A673 (cell line): Measurements from ENCODE around the gene MAML3. TPM values are rescaled to one million over a fixed set of nuclear protein-coding genes. Genes with fewer than 3 reads are reported as not detected.

ENCODE experiments used
- BruUV-seq: library from RNA; stranded (reverse); fragments of 400-500 nt; replicated peaks from 2 replicates; lab custom pipeline; 2021; lab: Mats Ljungman, UMichigan
- CTCF ChIA-PET: fragments of 300-600 bp; sonication (Branson Sonifier 250); formaldehyde crosslinking; loops from one replicate; lab custom pipeline; 2022; ENCODE audit warnings: antibody characterized with exemption; lab: Charles Lee
- POLR2A ChIA-PET: fragments of 300-600 bp; sonication (Branson Sonifier 250); formaldehyde crosslinking; loops from one replicate; lab custom pipeline; 2022; ENCODE audit warnings: antibody characterized with exemption; ENCODE audit not compliant: low non-redundant PET; lab: Charles Lee
- DNase-seq: peaks from one replicate; pipeline ENCODE4 v3.0.0-alpha.2; 2015; ENCODE audit warnings: low spot score
- H3K27ac ChIP-seq: fragments of 200-600 bp; sonication (generic); 2 replicates; pipeline ENCODE4 v1.5.1; 2016; ENCODE audit warnings: mixed run types, low read depth, mild to moderate bottlenecking, mixed read lengths, antibody characterized with exemption, low read length; ENCODE audit not compliant: poor library complexity, severe bottlenecking
- H3K27me3 ChIP-seq: fragments of 200-600 bp; sonication (generic); replicated peaks from 2 replicates; pipeline ENCODE4 v1.6.1; 2017; ENCODE audit warnings: mixed run types, low read depth, mild to moderate bottlenecking, mixed read lengths, antibody characterized with exemption, low read length; ENCODE audit not compliant: insufficient read depth, poor library complexity
- H3K36me3 ChIP-seq: fragments of 200-600 bp; sonication (generic); 2 replicates; pipeline ENCODE4 v1.6.1; 2016; ENCODE audit warnings: mixed run types, mild to moderate bottlenecking, mixed read lengths, antibody characterized with exemption, low read length; ENCODE audit not compliant: insufficient read depth, poor library complexity, severe bottlenecking
- H3K4me1 ChIP-seq: fragments of 200-600 bp; sonication (generic); 2 replicates; pipeline ENCODE4 v1.6.1; 2017; ENCODE audit warnings: mixed run types, mild to moderate bottlenecking, mixed read lengths, antibody characterized with exemption, low read length; ENCODE audit not compliant: insufficient read depth, poor library complexity, severe bottlenecking
- H3K4me3 ChIP-seq: fragments of 200-600 bp; sonication (generic); 2 replicates; pipeline ENCODE4 v1.5.1; 2016; ENCODE audit warnings: low read depth, mixed run types, mild to moderate bottlenecking, mixed read lengths, low read length; ENCODE audit not compliant: poor library complexity, severe bottlenecking
- H3K9me3 ChIP-seq: fragments of 200-600 bp; sonication (generic); 2 replicates; pipeline ENCODE4 v1.6.1; 2016; ENCODE audit warnings: mixed run types, low read depth, mild to moderate bottlenecking, mixed read lengths, antibody characterized with exemption, low read length; ENCODE audit not compliant: poor library complexity, severe bottlenecking
- CTCF ChIP-seq: fragments of 300-800, 200-600 bp; sonication (generic); conservative IDR thresholded peaks from 2 replicates; pipeline ENCODE4 v1.5.1; 2017; ENCODE audit warnings: low read depth, mild to moderate bottlenecking, antibody characterized with exemption, low read length, moderate library complexity, mixed read lengths
- EZH2 ChIP-seq: fragments of 200-600 bp; sonication (generic); IDR thresholded peaks from 2 replicates; pipeline ENCODE4 v1.6.1; 2017; ENCODE audit warnings: borderline replicate concordance, low read depth, mild to moderate bottlenecking, mixed read lengths, antibody characterized with exemption, low read length; ENCODE audit not compliant: poor library complexity, severe bottlenecking
- intact Hi-C: fragments of 100-400 bp; cut with micrococcal nuclease; formaldehyde crosslinking; loops from one replicate; pipeline ENCODE4 v1.10.0; 2022; ENCODE audit not compliant: unreplicated experiment
- total RNA-seq: library from RNA; stranded (reverse); gene quantifications from 2 replicates; pipeline ENCODE4 v1.2.3, GENCODE V29; 2021

MAML3 gene
- total RNA-seq, 1 experiment from 2014 or later = 3.7 TPM

- no peak for DNase-seq
- no peak overlapping the region for H3K4me3 ChIP-seq
- BruUV-seq = no TSS peak
- TF ChIP-seq CTCF (no peak), EZH2 (no peak)
- H3K36me3 ChIP-seq = no peaks in the 10 kb centered on the region
- intact Hi-C loops = no loop called here
- H3K27me3 ChIP-seq = no peaks in the 10 kb centered on the region
- no peak overlapping the region for H3K27ac ChIP-seq
- ChIA-PET POLR2A (no interaction called here), CTCF (no interaction called here)
- H3K9me3 ChIP-seq = no peaks in the 10 kb centered on the region
- H3K4me1 ChIP-seq = peaks cover 27% of the 10 kb centered on the region
Observed at GRCh38 chr4:139904406-139904805, 249.6 kb downstream of the MAML3 start.

DNA sequence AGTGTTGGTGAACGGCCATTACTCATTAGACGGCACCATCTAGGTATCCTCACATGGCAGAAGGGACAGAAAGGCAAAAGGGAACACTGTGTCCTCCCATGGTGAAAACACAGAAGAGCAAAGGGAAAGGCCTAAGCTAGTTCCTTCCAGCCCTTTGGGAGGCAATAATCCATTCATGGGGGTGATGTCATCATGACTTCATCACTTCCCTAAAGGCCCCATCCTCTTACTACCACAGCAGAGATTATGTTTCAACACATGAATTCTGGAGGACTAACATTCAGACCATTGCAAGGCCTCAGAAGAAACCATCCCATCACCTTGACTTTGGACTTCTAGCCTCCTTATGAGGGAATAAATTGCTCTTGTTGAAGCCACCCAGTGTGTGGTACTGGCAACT, 250.1 kb downstream of the MAML3 start:
- no peaks in the 10 kb centered on the region for H3K27me3 ChIP-seq
- H3K36me3 ChIP-seq = no peaks in the 10 kb centered on the region
- no peak for TF ChIP-seq CTCF
- no peak for TF ChIP-seq EZH2
- no TSS peak for BruUV-seq
- peaks cover 23% of the 10 kb centered on the region for H3K4me1 ChIP-seq
- CTCF ChIA-PET = no interaction called here
- DNase-seq = no peak
- H3K27ac ChIP-seq = no peak overlapping the region
- POLR2A ChIA-PET = no interaction called here
- intact Hi-C loops = no loop called here
- no peaks in the 10 kb centered on the region for H3K9me3 ChIP-seq
- no peak overlapping the region for H3K4me3 ChIP-seq

- Histone ChIP-seq H3K9me3 (no peaks in the 10 kb centered on the region), H3K36me3 (no peaks in the 10 kb centered on the region), H3K4me1 (peaks cover 11% of the 10 kb centered on the region), H3K4me3 (no peak overlapping the region), H3K27ac (no peak overlapping the region), H3K27me3 (no peaks in the 10 kb centered on the region)
- DNase-seq = no peak
- BruUV-seq = no TSS peak
- TF ChIP-seq EZH2 (no peak), CTCF (no peak)
- ChIA-PET CTCF (no interaction called here), POLR2A (no interaction called here)
- intact Hi-C loops = no loop called here
Observed at GRCh38 chr4:139902321-139903320, 251.4 kb downstream of the MAML3 start.
